ENCODE results near the gene SIM2. TPM values are rescaled to one million over a fixed set of nuclear protein-coding genes. Genes with fewer than 3 reads are reported as not detected.

SIM2 gene
- total and polyA plus RNA-seq, 9 donors: 0.01 to 0.23 (median 0.11) TPM; not detected in 4

DNA sequence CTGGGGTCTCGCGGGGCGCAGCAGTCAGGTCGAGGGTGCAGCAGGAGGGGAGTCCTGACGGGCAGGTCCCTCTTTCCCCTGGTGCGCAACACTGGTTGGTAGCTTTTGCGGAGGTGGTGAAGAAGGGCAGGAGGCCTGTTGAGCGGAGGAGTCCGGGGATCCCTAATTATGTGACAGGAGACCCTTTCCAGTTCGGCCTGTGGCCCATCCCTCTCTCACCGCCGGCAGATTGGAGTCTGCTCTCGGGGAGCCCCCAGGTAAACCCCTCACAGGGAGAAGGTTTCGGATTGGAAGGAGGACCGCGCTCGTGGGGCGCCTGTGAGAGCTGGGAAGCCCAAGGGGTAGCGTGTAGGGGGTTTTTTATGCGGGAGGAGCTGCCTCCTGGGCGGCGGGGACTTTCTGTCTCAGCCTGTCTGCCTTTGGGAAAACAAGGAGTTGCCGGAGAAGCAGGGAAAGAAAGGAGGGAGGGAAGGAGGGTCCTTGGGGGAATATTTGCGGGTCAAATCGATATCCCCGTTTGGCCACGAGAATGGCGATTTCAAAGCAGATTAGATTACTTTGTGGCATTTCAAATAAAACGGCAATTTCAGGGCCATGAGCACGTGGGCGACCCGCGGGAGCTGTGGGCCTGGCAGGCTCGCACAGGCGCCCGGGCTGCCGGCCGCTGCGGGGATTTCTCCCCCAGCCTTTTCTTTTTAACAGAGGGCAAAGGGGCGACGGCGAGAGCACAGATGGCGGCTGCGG, 9.5 kb downstream of the SIM2 start:
- intact Hi-C loops (cut with DNase I): no loop called here
- H3K36me3 ChIP-seq: no peaks in the 10 kb centered on the region
- DNase-seq: no peak
- H3K27ac ChIP-seq: no peak overlapping the region
- H3K9me3 ChIP-seq: no peaks in the 10 kb centered on the region
- TF ChIP-seq, protein P1, sequence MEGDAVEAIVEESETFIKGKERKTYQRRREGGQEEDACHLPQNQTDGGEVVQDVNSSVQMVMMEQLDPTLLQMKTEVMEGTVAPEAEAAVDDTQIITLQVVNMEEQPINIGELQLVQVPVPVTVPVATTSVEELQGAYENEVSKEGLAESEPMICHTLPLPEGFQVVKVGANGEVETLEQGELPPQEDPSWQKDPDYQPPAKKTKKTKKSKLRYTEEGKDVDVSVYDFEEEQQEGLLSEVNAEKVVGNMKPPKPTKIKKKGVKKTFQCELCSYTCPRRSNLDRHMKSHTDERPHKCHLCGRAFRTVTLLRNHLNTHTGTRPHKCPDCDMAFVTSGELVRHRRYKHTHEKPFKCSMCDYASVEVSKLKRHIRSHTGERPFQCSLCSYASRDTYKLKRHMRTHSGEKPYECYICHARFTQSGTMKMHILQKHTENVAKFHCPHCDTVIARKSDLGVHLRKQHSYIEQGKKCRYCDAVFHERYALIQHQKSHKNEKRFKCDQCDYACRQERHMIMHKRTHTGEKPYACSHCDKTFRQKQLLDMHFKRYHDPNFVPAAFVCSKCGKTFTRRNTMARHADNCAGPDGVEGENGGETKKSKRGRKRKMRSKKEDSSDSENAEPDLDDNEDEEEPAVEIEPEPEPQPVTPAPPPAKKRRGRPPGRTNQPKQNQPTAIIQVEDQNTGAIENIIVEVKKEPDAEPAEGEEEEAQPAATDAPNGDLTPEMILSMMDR (IDR thresholded peaks at IDR 0.05): no peak
- no peak for TF ChIP-seq EP300 (IDR thresholded peaks at IDR 0.05)
- no peak for TF ChIP-seq POLR2A (IDR thresholded peaks at IDR 0.05)
- H3K27me3 ChIP-seq: peaks cover 22% of the 10 kb centered on the region
- H3K4me1 ChIP-seq (ENCODE audit: insufficient read depth): no peaks in the 10 kb centered on the region
- 2 to 4% (median 4%) methylated on average over 39 to 44 of the region's 44 CpGs for WGBS, 3 donors
- no peak overlapping the region for H3K4me3 ChIP-seq

DNA sequence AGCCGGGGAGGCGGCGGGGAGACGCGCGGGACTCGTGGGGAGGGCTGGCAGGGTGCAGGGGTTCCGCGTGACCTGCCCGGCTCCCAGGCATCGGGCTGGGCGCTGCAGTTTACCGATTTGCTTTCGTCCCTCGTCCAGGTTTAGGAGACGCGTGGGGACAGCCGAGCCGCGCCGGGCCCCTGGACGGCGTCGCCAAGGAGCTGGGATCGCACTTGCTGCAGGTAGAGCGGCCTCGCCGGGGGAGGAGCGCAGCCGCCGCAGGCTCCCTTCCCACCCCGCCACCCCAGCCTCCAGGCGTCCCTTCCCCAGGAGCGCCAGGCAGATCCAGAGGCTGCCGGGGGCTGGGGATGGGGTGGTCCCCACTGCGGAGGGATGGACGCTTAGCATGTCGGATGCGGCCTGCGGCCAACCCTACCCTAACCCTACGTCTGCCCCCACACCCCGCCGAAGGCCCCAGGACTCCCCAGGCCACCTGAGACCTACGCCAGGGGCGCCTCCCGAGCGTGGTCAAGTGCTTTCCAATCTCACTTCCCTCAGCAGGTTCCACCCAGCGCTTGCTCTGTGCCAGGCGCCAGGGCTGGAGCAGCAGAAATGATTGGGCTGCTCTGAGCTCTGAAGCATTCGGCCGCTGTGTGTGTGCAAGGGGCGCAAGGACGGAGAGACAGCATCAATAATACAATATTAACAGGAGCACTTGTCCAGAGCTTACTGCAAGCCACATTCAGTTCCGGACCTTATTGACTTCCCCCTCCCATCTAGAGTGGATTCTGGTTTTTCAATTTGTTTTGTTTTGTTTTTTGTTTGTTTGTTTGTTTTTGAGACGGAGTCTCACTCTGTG, 10.3 kb downstream of the SIM2 start:
- intact Hi-C loops (cut with DNase I): no loop called here
- TF ChIP-seq EP300 (IDR thresholded peaks at IDR 0.05) (no peak), POLR2A (IDR thresholded peaks at IDR 0.05) (no peak)
- TF ChIP-seq, protein P1 (IDR thresholded peaks at IDR 0.05): no peak
- H3K27ac ChIP-seq: no peak overlapping the region
- H3K36me3 ChIP-seq: no peaks in the 10 kb centered on the region
- peaks cover 18% of the 10 kb centered on the region for H3K27me3 ChIP-seq
- 3 to 7% (median 4%) methylated on average over 20 to 55 of the region's 55 CpGs for WGBS, 3 donors
- no peak for DNase-seq
- H3K9me3 ChIP-seq: no peaks in the 10 kb centered on the region
- H3K4me3 ChIP-seq: no peak overlapping the region
- H3K4me1 ChIP-seq (ENCODE audit: insufficient read depth): no peaks in the 10 kb centered on the region

DNA sequence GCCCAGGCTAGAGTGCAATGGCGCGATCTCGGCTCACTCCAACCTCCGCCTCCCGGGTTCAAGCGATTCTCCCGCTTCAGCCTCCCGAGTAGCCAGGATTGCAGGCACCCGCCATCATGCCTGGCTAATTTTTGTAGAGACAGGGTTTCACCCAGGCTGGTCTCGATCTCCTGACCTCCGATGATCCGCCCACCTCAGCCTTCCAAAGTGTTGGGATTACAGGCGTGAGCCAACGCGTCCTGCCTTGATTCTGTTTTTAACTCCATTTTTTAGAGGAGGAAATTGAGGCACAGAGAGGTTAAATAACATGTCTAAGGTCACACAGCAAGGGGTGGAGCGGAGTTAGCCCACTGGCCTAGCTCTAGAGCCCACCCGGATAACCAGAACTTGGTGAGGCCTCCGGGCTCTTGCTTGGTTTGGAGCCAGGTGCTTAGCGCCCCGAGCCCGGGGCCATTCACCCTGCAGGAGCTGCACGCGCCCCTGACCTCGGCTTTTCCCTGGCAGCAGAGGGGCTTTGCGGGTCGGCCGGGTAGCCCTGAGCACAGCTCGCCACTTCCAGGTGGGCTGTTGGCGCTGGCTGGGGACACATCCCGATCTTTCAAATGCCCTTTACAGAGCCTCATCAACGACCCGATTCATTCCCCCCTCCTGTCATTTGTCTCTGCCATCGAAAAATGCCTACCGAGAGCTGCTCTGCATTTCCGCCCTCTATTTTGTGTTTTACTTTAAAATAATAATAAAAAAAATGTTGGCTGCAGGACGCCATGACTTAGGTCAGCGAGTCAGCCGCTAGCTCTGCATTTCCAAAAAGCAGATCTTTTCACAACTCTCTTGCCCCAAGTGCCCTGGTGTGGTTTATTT, 11.2 kb downstream of the SIM2 start:
- H3K4me3 ChIP-seq: no peak overlapping the region
- no peaks in the 10 kb centered on the region for H3K36me3 ChIP-seq
- H3K4me1 ChIP-seq (ENCODE audit: insufficient read depth): no peaks in the 10 kb centered on the region
- no peak overlapping the region for H3K27ac ChIP-seq
- H3K9me3 ChIP-seq: no peaks in the 10 kb centered on the region
- DNase-seq: no peak
- peaks cover 14% of the 10 kb centered on the region for H3K27me3 ChIP-seq
- intact Hi-C loops (cut with DNase I): no loop called here
- TF ChIP-seq EP300 (IDR thresholded peaks at IDR 0.05) (no peak), POLR2A (IDR thresholded peaks at IDR 0.05) (no peak)
- TF ChIP-seq, protein P1 (IDR thresholded peaks at IDR 0.05): no peak
- WGBS, 3 donors: 8 to 11% (median 10%) methylated on average over 38 of the region's 38 CpGs

DNA sequence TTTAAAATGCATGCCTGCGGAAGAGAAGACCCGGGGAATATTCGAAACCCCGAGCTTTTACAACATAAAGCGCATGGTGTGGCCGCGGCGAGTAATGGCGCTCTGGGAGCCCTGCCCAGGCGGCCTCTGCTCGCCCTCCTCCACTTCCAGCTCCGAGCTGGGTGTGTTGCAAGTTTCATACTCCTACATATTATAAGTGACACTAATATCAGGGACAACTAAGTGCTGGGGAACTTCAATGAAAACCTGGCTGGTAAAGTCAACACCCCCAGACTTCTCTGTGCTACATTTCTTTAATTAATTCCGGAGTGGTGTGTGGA, 11.8 kb downstream of the SIM2 start:
- no peaks in the 10 kb centered on the region for H3K9me3 ChIP-seq
- H3K4me3 ChIP-seq: no peak overlapping the region
- intact Hi-C loops (cut with DNase I): no loop called here
- 17 to 24% (median 18%) methylated on average over 13 of the region's 13 CpGs for WGBS, 3 donors
- H3K27me3 ChIP-seq: peaks cover 14% of the 10 kb centered on the region
- TF ChIP-seq, protein P1 (IDR thresholded peaks at IDR 0.05): no peak
- no peak for TF ChIP-seq POLR2A (IDR thresholded peaks at IDR 0.05)
- TF ChIP-seq EP300 (IDR thresholded peaks at IDR 0.05): no peak
- DNase-seq: no peak
- H3K4me1 ChIP-seq (ENCODE audit: insufficient read depth): no peaks in the 10 kb centered on the region
- H3K27ac ChIP-seq: no peak overlapping the region
- no peaks in the 10 kb centered on the region for H3K36me3 ChIP-seq
